Neutrophil (primary cell): ENCODE data around the gene PCDHB9.
"Not testable (repeated sequence)": the region's sequence is repeated elsewhere in the genome, so short reads cannot be mapped to it uniquely, and the experiment has no call there.

Source experiments
- H3K27ac ChIP-seq: fragments of 200-600 bp; sonication (generic); 2 replicates; pipeline ENCODE4 v1.5.1; 2016; ENCODE audit warnings: mild to moderate bottlenecking, moderate library complexity
- H3K27me3 ChIP-seq: fragments of 200-600 bp; sonication (generic); 2 replicates; pipeline ENCODE4 v1.6.0; 2016; ENCODE audit warnings: mild to moderate bottlenecking
- H3K36me3 ChIP-seq: fragments of 200-600 bp; sonication (generic); 2 replicates; pipeline ENCODE4 v1.5.1; 2017
- H3K4me1 ChIP-seq, 2 experiments: fragments of 200-600 bp in 1 of 2; sonication (generic) in 1 of 2; 1 replicate in 1 of 2; 2 replicates in 1 of 2; pipeline versions ENCODE4 v1.5.1 to v1.6.1; 2013 to 2016; ENCODE audit warnings: low read depth in 1 of 2, low read length in 1 of 2, mild to moderate bottlenecking in 1 of 2, moderate library complexity in 1 of 2; ENCODE audit not compliant: control insufficient read depth in 1 of 2, insufficient read depth in 1 of 2
- H3K4me3 ChIP-seq, 2 experiments: fragments of 200-600 bp in 1 of 2; sonication (generic) in 1 of 2; 1 replicate in 1 of 2; 2 replicates in 1 of 2; pipeline ENCODE4 v1.5.1; 2013 to 2016; ENCODE audit warnings: low read depth in 1 of 2, low read length in 1 of 2, mild to moderate bottlenecking in 1 of 2, moderate library complexity in 1 of 2
- H3K9me3 ChIP-seq: fragments of 200-600 bp; sonication (generic); 2 replicates; pipeline ENCODE4 v1.5.1; 2016
- TF ChIP-seq, protein P1 (sequence below): fragments of 200-600 bp; sonication (generic); IDR thresholded peaks from 2 replicates; pipeline ENCODE4 v1.5.1; 2016; ENCODE audit warnings: antibody characterized with exemption

The PCDHB9 gene

DNA sequence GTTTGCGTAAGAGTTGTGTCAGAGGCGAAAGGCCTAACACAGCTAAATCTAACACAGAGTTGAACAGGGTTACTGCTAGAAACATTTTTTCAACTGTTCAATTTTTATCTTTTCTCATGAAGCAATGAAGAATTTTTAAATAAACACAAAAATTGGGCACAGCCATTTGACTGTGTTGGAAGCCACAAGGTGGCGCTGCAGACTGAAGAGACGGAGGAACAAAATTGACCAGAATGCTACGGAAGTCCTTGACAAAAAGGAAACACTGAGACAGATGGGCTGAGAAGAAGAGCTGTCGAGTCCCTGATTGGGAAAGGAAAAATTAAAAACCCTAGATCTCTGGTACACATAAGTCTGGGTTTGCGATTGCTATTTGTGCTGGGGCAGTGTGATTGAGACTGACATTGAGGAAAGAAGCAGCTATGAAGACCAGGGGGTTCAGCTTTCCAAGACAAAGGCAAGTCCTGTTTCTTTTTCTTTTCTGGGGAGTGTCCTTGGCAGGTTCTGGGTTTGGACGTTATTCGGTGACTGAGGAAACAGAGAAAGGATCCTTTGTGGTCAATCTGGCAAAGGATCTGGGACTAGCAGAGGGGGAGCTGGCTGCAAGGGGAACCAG, at the start of gene PCDHB9:
TSS of gene PCDHB9 (plus strand) at position 265 of the 616 bp plus-strand sequence. CDS start at position 423, 158 bp downstream.
- TF ChIP-seq, protein P1, sequence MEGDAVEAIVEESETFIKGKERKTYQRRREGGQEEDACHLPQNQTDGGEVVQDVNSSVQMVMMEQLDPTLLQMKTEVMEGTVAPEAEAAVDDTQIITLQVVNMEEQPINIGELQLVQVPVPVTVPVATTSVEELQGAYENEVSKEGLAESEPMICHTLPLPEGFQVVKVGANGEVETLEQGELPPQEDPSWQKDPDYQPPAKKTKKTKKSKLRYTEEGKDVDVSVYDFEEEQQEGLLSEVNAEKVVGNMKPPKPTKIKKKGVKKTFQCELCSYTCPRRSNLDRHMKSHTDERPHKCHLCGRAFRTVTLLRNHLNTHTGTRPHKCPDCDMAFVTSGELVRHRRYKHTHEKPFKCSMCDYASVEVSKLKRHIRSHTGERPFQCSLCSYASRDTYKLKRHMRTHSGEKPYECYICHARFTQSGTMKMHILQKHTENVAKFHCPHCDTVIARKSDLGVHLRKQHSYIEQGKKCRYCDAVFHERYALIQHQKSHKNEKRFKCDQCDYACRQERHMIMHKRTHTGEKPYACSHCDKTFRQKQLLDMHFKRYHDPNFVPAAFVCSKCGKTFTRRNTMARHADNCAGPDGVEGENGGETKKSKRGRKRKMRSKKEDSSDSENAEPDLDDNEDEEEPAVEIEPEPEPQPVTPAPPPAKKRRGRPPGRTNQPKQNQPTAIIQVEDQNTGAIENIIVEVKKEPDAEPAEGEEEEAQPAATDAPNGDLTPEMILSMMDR, result no peak
- Histone ChIP-seq H3K27ac (no peak within 1 kb of the TSS), H3K36me3 (no peaks in the 10 kb centered on the region), H3K9me3 (peaks cover 8% of the 10 kb centered on the region), H3K4me1 (no peaks in the 10 kb centered on the region), H3K4me3 (no peak within 1 kb of the TSS), H3K27me3 (peaks cover 50% of the 10 kb centered on the region)

GRCh38 chr5:141137346-141137745, 49.6 kb upstream of the PCDHB9 start:
- not testable (repeated sequence) for H3K4me3 ChIP-seq, H3K4me1 ChIP-seq, H3K36me3 ChIP-seq, H3K27ac ChIP-seq, H3K9me3 ChIP-seq
- H3K27me3 ChIP-seq, result peaks cover 12% of the 10 kb centered on the region

DNA sequence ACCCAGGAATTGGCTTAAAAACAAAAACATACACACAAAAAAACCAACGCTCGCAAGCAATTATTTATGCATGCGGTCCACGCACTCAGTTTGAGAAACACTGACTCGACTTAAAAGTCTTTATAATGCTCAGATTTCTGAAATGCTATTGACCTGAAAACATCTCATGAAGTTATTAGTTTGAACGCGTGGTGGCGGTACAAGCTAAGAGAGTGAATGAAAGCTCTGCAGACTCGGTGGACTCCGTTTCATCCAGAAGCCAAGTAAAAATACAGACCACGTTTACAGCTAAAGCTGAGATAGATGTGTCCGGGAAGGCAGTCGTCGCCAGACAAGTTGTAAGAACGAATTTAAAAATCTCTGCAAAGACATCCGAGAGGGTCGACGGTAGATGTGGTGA, 37.1 kb upstream of the PCDHB9 start, which contains the start of gene PCDHB6:
TSS of gene PCDHB6 (plus strand) at position 246 of the 400 bp plus-strand sequence. CDS start 201 bp downstream, outside the sequence.
- H3K27me3 ChIP-seq, result peaks cover 22% of the 10 kb centered on the region
- no peaks in the 10 kb centered on the region for H3K9me3 ChIP-seq
- no peaks in the 10 kb centered on the region for H3K36me3 ChIP-seq
- TF ChIP-seq, protein P1, result no peak
- H3K4me3 ChIP-seq, result no peak within 1 kb of the TSS
- no peak within 1 kb of the TSS for H3K27ac ChIP-seq
- H3K4me1 ChIP-seq, result no peaks in the 10 kb centered on the region

GRCh38 chr5:141150224-141150992, 36.6 kb upstream of the PCDHB9 start:
- H3K27ac ChIP-seq, result no peak overlapping the region
- no peak overlapping the region for H3K4me3 ChIP-seq
- H3K27me3 ChIP-seq, result peaks cover 22% of the 10 kb centered on the region
- no peaks in the 10 kb centered on the region for H3K36me3 ChIP-seq
- TF ChIP-seq, protein P1, result no peak
- H3K9me3 ChIP-seq, result no peaks in the 10 kb centered on the region
- no peaks in the 10 kb centered on the region for H3K4me1 ChIP-seq

DNA sequence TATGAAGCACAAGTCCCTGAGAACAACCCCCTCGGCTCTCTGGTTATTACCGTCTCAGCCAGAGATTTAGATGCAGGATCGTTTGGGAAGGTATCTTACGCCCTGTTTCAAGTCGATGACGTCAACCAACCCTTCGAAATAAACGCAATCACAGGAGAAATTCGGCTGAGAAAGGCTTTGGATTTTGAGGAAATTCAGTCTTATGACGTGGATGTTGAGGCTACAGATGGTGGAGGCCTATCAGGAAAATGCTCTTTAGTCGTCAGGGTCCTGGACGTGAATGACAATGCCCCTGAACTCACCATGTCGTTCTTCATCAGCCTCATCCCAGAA, 36.0 kb upstream of the PCDHB9 start:
- no peak overlapping the region for H3K4me3 ChIP-seq
- H3K27me3 ChIP-seq, result peaks cover 24% of the 10 kb centered on the region
- H3K4me1 ChIP-seq, result no peaks in the 10 kb centered on the region
- no peaks in the 10 kb centered on the region for H3K9me3 ChIP-seq
- no peak overlapping the region for H3K27ac ChIP-seq
- H3K36me3 ChIP-seq, result no peaks in the 10 kb centered on the region
- TF ChIP-seq, protein P1, result no peak

DNA sequence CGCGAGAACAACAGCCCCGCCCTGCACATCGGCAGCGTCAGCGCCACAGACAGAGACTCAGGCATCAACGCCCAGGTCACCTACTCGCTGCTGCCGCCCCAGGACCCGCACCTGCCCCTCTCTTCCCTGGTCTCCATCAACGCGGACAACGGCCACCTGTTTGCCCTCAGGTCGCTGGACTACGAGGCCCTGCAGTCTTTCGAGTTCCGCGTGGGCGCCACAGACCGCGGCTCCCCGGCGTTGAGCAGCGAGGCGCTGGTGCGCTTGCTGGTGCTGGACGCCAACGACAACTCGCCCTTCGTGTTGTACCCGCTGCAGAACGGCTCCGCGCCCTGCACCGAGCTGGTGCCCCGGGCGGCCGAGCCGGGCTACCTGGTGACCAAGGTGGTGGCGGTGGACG, 35.3 kb upstream of the PCDHB9 start:
- not testable (repeated sequence) for H3K27ac ChIP-seq, H3K9me3 ChIP-seq, H3K4me3 ChIP-seq, H3K36me3 ChIP-seq, H3K4me1 ChIP-seq
- H3K27me3 ChIP-seq, result peaks cover 31% of the 10 kb centered on the region

DNA sequence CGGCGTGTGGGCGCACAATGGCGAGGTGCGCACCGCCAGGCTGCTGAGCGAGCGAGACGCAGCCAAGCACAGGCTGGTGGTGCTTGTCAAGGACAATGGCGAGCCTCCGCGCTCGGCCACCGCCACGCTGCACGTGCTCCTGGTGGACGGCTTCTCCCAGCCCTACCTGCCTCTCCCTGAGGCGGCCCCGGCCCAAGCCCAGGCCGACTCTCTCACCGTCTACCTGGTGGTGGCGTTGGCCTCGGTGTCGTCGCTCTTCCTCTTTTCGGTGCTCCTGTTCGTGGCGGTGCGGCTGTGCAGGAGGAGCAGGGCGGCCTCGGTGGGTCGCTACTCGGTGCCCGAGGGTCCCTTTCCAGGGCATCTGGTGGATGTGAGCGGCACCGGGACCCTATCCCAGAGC, 34.9 kb upstream of the PCDHB9 start:
- not testable (repeated sequence) for H3K9me3 ChIP-seq, H3K27ac ChIP-seq, H3K36me3 ChIP-seq, H3K4me3 ChIP-seq, H3K4me1 ChIP-seq
- H3K27me3 ChIP-seq, result peaks cover 35% of the 10 kb centered on the region
